HG03135 (cell line): ENCODE results near the gene LHFPL6.

Experiments used
- ATAC-seq: cut with Tn5 transposase; IDR thresholded peaks from one replicate; pipeline ENCODE4 v1.9.1; 2021; ENCODE audit warnings: mild to moderate bottlenecking, moderate library complexity; ENCODE audit not compliant: unreplicated experiment

Gene LHFPL6

DNA sequence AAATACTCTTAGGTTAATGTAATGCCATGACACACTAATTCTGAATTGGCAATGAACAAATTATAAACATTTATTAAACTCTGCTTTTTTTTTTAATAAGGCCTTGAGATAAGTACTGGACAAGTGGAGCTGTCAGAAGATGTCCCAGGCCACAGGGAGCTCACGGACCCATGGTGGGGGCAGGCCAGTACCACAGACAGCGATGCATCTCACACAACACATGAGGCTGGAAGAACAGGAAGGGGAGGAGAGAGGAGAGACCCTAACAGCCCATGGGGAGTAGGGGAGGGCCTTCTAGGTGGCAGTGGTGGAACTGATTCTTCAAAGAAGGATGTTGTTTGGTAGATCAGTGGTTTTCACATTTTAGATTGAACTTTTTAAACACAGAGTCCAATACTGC is 128.4 kb downstream of the LHFPL6 start:
- no peak for ATAC-seq

DNA sequence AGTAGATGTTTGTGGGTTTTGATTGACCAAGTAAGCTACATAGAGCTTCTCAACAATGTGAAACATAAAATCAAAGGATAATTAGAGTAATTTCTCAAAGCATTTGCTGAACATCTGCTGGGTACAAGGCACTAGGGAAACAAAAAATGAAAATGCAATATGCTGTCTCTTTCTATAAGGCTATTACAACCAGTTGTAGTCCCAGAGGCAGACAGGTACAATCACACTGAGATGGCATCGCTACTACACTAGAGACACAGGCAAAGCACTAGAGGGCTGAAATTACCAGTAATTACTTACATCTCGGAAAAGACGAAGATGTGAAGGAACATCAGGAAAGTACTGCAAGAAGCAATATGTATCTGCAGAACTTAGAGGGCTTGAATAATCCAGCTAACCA is 133.3 kb downstream of the LHFPL6 start:
- ATAC-seq, result no peak

DNA sequence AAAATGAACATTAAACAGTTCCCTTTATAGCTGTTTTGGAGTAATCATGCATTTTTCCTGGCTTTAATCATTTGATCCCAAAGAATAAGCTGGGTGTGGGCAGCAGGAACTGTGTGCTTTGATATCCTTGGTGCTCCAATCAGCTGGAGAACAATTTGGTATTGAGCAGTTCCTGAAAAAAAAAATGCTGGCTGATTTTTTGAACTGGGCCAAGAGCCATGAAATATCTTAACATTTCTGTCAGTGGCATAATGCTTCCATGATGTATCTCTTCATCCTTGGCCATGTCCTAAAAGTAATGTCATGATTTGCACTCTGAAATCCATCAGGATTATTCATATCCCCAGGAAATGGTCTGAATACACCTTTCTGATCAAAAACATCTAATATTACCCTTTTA is 134.7 kb downstream of the LHFPL6 start:
- no peak for ATAC-seq

DNA sequence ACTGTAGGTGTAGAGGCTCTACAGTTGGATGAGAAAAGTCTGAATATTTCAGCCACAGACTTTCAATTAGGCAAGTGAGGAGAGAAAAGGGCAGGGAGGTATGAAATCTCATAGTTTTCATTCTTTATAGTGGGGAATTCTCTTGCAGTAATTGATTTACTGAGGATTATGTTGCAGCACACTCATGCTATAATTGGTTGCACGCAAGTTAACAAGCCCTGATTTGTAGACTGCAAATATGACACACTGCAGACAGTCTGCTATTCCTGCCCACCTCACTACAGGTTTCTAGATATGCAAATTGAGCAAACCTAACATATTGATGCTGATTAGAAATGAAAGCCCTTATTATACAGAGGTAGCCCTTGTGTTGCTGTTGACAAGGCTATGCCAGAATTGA is 139.4 kb downstream of the LHFPL6 start:
- ATAC-seq, result no peak

DNA sequence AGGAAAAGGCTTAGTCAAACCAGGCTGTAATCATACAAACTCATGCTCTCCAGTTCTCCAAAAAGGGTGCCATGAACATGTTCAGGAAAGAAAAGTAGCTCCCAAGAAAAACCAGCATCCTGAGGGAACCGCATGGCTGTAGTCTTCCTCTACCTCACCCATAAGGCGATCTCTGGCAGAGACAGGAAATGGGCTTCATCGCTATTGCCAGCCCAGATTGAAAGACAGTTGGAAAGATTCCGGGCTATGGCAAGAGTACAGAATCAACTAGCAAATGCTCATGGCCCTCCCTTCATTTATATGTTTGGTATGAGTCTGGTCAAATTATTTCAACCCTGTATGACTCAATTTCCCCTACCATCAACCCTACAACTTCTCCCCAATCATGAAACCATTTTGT is 140.1 kb downstream of the LHFPL6 start:
- no peak for ATAC-seq

DNA sequence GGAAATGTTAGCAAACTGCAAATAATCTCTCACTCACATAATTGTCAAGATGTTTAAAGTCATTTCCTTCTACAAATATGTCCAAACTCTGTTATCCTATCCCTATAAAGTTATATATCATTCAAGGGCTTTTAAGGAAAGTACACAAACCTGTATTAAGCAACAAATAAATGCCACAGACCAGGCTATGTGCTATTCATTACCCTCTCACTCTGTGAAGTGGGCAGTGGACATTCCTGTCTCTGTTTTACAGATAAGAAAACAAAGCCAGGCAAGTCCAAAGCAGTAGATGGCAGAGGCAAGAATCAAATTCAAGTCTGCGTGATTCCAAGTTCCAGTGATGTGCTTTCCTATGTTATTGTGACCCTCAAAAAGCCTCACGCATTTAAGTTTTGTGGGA is 140.6 kb downstream of the LHFPL6 start:
- ATAC-seq, result no peak

DNA sequence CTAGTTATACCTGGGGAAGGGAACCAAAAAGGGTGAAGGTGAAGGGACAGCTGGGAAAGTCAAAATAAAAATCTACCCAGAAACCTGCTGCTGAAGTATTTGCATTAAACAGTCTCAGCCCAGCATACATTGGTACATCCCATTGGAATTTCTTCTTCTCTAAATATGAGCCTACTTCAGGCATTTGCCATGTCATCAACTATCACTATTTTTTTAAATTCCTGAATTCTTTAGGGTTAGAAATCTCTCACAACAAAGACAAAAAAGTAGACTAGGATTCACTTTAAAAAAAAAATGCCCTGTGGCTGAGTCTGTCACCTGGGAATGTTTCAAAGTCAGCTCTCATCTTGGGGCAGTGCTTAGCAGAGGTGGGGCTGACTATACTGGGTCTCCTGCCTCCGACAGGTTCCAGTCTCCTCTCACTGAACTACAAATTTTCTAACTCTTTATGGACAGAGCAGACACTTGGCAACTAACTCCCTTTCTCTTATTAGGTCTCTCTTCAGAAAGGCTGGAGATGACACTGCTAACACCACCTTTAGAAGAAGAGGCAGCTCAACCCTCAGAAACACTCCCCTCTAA is 141.2 kb downstream of the LHFPL6 start:
- ATAC-seq, result no peak

DNA sequence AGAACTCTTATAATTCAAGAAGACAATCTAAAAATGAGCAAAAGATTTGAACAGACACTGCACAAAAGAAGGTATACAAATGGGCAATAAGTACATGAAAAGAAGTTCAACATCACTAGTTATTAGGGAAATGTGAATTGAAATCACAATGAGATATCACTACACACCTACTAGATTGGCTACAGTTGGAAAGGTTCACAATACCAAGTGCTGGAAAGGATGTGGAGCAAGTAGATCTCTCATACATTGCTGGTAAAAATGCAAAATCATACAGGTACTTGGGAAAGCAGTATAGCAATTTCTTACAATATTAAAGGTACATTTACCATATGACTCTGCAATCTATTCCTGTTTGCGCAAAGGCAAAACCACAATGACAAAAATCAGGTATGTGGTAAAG is 145.7 kb downstream of the LHFPL6 start:
- ATAC-seq, result no peak

DNA sequence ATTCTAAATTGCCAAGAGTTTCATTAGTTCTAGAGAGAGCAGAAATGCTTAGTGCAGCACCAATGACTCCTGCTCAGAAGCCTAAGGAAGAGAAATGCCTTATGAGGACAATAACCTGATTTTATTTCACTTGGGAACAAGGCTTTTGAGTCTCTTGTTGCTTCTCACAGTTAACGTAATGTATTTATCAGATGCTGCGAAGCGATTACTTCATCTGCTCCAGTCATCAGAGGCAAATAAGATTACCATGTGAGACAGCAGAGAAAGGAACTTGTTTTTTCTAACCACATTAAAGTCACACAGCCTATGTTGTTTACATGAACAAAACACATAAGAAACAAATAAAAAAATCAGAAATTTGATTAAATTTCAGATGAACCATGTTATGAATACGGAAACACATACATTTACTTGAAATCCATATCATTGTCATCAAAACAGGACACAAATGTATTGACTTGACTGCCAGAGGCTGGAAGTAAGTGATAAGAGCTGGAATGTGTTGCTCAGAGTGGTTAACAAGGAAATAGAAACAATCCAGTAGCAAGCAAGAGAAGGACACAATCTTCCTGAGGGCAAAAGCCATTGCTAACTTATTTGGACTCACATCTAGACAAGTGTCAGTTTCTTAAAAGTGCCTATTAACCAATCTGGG is 147.3 kb downstream of the LHFPL6 start:
- no peak for ATAC-seq

DNA sequence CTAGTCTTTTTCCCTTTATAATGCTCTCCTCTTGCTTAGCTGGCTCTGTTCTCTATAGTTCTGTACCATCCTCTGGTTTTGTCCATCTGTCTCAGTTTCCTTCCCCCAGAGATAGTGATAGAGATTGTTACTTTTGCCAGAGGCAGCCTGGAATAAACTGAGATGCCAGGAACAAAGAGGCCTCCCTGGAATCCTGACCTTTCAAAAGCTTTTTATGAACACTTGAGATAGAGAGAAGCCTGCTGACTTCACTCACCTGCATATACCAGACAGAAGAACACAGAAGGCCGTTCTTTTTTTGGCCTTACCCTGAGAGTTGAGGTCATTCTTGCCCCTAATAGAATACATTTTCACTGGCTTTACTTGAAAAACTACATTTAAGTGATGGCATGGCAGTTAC is 150.2 kb downstream of the LHFPL6 start:
- no peak for ATAC-seq

DNA sequence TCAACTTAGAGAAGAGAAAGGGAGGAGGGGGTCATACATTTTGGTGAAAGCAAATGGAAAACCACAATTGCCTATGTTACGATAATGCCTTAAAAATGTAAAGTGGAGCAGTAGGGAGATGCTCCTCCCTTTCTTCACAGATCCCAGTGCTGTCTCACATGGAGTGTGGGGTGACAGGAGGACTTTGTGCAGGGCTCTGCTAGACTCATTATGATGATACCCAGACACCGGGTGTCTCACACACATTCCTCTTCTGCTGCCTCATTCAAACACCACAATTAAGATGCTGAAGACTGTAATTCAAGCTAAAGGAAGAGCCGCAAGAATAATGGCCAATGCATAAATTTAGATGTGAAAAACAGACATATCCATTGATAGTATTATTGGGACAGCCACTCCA is 150.6 kb downstream of the LHFPL6 start:
- no peak for ATAC-seq

DNA sequence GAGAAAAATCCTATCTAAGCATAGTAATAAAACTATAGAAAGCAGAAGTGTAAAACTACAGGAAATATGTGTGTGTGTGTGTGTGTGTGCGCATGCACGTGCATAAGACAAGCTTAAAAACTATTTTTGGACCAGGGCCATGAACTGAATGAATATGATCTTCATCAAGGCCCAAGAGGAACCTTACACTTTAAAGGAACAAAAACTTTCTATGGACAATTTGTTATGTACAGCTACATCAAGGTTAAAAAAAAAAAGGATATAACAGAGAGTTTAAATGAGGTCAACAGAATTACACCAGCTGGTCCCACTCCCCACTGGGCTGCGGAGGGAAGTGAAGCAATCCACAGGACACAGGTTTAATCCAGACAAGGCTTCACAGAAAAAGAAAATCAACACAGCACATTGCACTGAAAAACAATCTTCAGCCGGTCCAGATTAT is 151.1 kb downstream of the LHFPL6 start:
- no peak for ATAC-seq

DNA sequence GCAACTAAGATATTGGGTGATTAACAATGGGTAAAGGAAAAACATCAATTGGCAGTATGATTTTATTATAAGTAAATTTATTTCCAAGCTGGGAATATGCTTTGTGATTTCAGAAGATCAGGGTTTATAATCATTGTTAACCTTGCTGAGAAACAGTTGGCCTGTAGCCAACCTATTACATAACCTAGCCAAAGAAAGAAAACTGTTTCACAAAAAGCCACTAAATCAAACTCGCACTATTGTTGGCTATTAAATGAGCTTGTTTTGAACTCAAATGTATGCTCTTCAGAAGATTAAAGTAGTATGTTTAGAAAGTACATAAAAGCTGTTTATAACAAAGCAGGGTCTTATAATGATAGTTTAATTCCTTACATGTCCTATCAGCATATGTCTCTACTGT is 151.7 kb downstream of the LHFPL6 start:
- ATAC-seq, result no peak

DNA sequence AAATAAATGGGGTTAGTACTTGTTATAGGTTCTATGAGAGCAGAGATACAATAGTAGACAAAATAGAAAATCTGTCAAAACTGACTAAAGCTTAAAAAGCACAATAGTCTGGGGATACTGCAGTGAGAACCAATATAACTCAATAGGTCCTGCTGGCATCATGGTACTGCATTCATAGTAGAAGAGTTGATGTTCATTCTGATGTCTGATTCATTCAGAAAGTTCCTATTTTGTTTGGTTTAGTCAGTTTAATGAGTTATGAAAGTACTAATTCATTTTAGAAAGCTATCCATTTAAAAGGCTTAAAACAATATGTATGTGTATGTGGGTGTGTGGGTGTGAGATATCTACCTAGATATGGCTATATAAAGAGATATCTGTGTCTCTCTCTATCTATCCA is 152.8 kb downstream of the LHFPL6 start:
- no peak for ATAC-seq

DNA sequence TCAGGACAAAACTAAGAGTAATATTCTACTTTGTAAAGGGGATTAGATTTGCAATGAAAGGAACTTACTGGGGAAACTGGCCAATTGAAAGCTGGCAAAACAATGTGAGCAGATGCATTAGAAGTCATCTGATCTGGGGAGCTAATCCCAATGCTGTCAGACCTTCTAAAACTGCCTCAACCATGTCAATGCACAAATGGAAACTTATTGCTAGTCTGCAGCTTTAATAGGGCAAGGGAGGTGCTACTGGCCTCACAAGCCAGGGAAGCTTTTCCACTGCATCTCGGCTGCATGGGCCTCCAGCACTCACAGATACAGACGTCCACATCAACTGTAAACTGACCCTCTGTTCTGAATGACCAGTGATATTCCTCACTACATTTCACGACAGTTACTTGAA is 154.2 kb downstream of the LHFPL6 start:
- ATAC-seq, result no peak

DNA sequence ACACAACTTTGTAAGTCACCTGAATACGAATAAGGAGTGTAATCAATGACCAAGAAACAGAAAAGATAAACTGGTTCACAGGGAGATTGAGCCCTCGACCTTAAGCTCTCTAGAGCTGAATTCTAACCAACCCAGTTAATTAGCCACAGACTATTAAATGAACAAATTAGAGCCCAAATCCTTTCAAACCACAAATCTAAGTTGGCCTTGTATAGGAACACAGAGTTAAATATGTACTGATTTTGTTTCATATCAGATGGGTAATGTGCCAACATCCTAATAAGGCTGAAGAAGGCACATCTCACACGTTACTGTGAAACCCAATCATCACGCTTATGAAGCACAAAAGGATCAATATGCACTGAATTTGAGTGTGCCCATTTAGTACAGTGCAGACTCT is 156.1 kb downstream of the LHFPL6 start:
- ATAC-seq, result no peak

DNA sequence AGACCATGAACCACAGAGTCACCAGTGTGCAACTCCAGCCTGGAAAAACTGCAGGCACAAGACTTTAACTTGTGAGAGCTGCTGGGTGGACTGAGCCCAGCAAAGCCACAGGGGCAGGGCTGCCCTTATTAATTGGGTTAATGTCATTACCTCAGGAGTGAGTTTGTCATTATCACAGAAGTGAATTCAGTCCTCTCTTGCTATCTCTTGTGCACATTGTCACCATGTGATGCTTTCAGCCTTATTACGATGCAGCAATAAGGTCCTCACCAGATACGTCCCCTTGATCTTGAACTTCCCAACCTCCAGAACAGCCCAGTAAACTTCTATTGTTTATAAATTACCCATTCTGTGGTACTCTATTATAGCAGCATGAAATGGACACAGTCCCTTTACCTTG is 158.1 kb downstream of the LHFPL6 start:
- no peak for ATAC-seq

DNA sequence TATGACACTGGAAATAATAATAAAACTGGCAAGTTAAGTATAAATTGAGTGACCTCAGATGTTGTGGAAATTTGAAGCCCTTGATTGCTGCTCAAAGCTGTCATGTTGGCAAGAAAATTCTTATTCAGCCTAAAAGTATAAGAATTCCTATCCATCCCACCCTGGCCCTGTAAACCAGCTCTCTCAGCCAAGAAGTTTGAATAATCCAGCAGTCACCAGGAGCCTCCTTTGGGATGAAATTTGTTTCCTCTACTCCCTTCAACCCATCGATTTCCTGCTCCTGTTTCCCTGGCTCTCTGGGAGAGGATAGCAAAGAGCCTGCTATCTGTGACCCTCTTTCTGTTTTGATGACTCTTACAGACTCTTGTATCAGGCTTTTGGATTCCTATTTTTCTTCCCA is 169.3 kb downstream of the LHFPL6 start:
- no peak for ATAC-seq

DNA sequence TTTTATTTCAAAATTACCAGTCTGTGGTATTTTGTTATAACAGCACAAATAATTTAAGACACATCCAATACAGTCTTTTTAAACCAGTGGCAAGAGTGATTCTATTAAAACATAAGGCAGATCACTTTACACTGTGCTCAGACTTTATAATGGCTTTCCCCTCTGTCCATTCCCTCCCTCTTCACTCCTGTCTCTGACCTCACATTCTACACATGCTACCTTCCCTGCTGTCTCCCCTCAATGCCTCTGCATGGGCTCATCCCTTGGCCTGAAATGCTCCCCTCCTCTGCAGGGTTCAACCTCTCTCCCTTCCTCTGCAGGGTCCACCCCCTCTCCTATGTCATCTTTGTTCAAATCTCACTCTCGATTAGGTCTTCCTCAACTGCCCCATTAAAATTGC is 170.8 kb downstream of the LHFPL6 start:
- ATAC-seq, result no peak

DNA sequence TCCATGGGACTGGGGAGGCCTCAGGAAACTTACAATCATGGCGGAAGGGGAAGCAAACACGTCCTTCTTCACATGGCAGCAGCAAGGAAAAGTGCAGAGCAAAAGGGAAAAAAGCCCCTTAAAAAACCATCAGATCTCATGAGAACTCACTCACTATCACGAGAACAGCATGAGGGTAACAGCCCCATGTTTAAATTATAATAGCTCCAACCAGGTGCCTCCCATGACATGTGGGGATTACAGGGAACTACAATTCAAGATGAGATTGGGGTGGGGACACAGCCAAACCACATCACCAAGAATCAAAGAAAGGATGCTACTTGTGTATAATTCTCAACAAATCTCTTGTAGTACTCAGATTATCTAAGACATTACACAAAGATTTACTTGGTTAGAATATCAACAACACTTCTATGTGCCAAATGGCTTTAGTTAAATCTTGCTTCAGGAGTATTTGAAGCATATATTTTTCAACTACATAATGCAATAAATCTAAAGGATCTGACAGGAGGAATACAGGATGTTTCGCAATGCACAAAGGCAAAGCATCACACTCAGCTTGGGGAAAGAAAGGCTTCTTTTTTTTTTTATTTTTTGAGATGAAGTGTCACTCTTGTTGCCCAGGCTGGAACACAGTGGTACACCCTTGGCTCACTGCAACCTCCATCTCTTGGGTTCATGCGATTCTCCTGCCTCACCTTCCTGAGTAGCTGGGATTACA is 180.0 kb downstream of the LHFPL6 start:
- ATAC-seq, result no peak

DNA sequence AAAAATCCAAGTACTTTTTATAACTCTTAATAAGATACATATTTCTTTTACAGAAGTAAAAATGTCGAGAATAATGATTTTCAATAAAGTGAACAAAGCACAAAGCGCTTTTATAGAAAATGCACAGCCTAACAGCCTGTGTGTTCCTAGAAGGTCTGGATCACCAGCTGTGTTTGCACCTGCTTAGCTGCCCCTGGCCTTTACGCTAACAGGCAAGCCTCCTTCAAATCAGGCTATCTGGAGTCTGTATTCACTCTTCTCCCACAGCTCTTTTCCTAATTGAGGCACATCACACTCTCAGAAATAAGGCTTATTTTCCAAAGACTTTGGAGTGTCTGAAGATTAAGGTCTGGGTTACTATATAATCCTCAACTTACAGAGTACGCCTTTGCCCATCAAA is 183.1 kb downstream of the LHFPL6 start:
- ATAC-seq, result no peak

DNA sequence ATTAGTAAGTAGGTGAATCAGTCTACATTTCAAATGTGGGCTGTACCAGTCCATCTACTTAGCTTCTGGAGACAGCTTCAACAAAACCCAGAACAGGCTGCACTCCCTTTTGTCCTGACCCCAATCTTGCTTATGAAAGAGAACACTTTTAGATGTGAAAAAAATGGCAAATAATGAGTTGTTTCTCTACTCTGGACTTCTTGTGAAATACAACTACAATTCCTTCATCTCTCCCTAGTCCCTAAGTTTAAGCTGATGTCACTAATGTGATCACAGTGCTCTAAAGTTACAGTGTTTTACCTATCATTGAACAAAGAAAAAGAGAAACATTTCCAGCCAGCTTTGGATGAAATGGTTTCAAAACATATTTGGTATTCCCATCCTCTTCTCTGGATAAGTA is 183.9 kb downstream of the LHFPL6 start:
- no peak for ATAC-seq

DNA sequence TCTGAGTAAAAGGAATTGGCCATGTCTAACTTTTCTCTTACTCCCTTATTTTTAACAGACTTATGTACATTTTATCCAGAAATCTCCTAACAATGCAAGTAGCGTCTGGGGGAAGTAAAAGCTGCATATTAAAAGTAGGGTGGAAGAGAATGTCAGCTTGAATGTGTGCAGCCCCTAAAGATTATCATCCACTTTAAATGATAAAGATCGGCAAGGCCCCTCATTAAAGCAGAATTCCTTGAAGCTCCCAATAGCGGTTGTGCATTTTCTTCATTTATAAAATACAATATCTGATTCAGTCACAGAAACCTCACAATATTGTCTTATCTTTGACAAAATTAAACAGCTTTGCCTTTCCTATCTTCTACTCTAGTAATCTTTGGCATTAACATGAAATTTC is 184.6 kb downstream of the LHFPL6 start:
- no peak for ATAC-seq
